H1 (cell line): Measurements from ENCODE around the gene BCAS3. TPM values are rescaled to one million over a fixed set of nuclear protein-coding genes. Genes with fewer than 3 reads are reported as not detected.

ENCODE experiments used
- SP2 ChIP-seq: IDR thresholded peaks from 2 replicates; pipeline ENCODE4 v1.6.1; 2012; ENCODE audit warnings: mild to moderate bottlenecking, low read length, inconsistent platforms
- polyA plus RNA-seq, 7 experiments: library from polyadenylated mRNA; depleted of rRNA in 3 of 7; stranded (reverse) in 5 of 7; unstranded in 2 of 7; fragments of >200 nt in 5 of 7; fragments of 200-250 nt in 2 of 7; gene quantifications; 1 replicate in 5 of 7; 2 replicates in 1 of 7; 4 replicates in 1 of 7; pipeline versions ENCODE4 v1.2.1 to v1.2.3, GENCODE V29; 2011 to 2013; ENCODE audit warnings: missing spikeins in 2 of 7, mixed read lengths in 2 of 7
- total RNA-seq: library from RNA; stranded (reverse); fragmentation: NEBNext Ultra II Directional; extraction: Animal tissue kit (Norgen Biotek cat#: 25700); gene quantifications from 2 replicates; pipeline ENCODE4 v1.2.1, GENCODE V29; 2021

Gene BCAS3
- total and polyA plus RNA-seq, 2 of the 8 experiments (the other 6 are each of a cell fraction or from before 2014, with no cell fraction given) = 9.9 to 13.3 TPM

DNA sequence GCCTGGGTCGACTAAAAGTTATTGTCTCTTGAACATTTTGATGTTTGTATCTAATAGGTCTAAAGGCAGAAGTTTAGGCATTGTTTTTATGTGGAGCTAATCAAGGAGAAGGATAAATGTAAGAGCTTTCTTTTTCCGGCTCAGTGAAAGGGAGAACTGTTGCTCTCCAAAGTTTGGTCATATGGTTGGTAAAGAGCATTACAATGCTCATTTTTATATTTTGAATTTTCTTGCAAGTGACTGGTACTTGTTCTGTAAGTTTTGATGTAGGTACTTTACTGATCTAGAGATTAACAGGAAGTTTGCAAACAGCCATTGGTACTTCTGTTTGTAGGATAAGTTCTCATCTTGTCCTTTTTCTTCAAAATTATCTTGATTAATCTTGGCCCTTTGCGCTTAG is 30.9 kb upstream of the BCAS3 start (continued):
- TF ChIP-seq SP2 = no peak
- TF ChIP-seq, all 59 proteins: peak for 0
